Neural crest cell (in vitro differentiated cells): ENCODE results near the gene EYA4. TPM values are rescaled to one million over a fixed set of nuclear protein-coding genes. Genes with fewer than 3 reads are reported as not detected.

Experiments used
- DNase-seq: peaks from one replicate; pipeline ENCODE4 v3.0.0; 2021; ENCODE audit warnings: low read depth, mixed read lengths, low spot score
- H3K27ac Mint-ChIP-seq: one replicate; pipeline ENCODE4 v1.8.0; 2021; ENCODE audit warnings: mild to moderate bottlenecking, mixed read lengths; ENCODE audit not compliant: unreplicated experiment
- H3K27me3 Mint-ChIP-seq: 2 replicates; pipeline ENCODE4 v1.8.0; 2021; ENCODE audit warnings: low read depth, mild to moderate bottlenecking, mixed read lengths
- H3K36me3 Mint-ChIP-seq: 2 replicates; pipeline ENCODE4 v1.8.0; 2021; ENCODE audit warnings: low read depth, mild to moderate bottlenecking, mixed read lengths
- H3K4me1 Mint-ChIP-seq: 2 replicates; pipeline ENCODE4 v1.8.0; 2021; ENCODE audit warnings: mixed read lengths
- H3K4me3 Mint-ChIP-seq: one replicate; pipeline ENCODE4 v1.8.0; 2021; ENCODE audit warnings: mild to moderate bottlenecking, mixed read lengths
- H3K9me3 Mint-ChIP-seq: 2 replicates; pipeline ENCODE4 v1.8.0; 2021; ENCODE audit warnings: mixed read lengths
- CTCF ChIP-seq: fragments of 200-600 bp; sonication (generic); conservative IDR thresholded peaks from 2 replicates; pipeline ENCODE4 v1.5.0; 2021; ENCODE audit warnings: antibody characterized with exemption, mild to moderate bottlenecking
- total RNA-seq: library from RNA; stranded (reverse); gene quantifications from 2 replicates; pipeline ENCODE4 v1.2.1, GENCODE V29; 2021

Gene EYA4
- total RNA-seq, 1 donor from 2014 or later: 1.6 TPM

- Mint-ChIP-seq H3K27me3 (no peaks in the 10 kb centered on the region), H3K36me3 (no peaks in the 10 kb centered on the region), H3K9me3 (no peaks in the 10 kb centered on the region), H3K27ac (no peak overlapping the region), H3K4me3 (no peak overlapping the region), H3K4me1 (no peaks in the 10 kb centered on the region)
- TF ChIP-seq CTCF: no peak
- no peak for DNase-seq
These were observed 73.8 kb downstream of the EYA4 start for GRCh38 chr6:133314947-133315346.

- no peaks in the 10 kb centered on the region for H3K9me3 Mint-ChIP-seq
- H3K4me3 Mint-ChIP-seq: no peak overlapping the region
- no peaks in the 10 kb centered on the region for H3K27me3 Mint-ChIP-seq
- no peaks in the 10 kb centered on the region for H3K4me1 Mint-ChIP-seq
- TF ChIP-seq CTCF: no peak
- no peak overlapping the region for H3K27ac Mint-ChIP-seq
- DNase-seq: no peak
- H3K36me3 Mint-ChIP-seq: no peaks in the 10 kb centered on the region
These were observed 74.7 kb downstream of the EYA4 start for GRCh38 chr6:133315811-133316210.

- H3K9me3 Mint-ChIP-seq: no peaks in the 10 kb centered on the region
These were observed 76.5 kb downstream of the EYA4 start for GRCh38 chr6:133317704-133318103.

GRCh38 chr6:133326584-133326983 lies 85.4 kb downstream of the EYA4 start:
- no peak for TF ChIP-seq CTCF
- Mint-ChIP-seq H3K27ac (no peak overlapping the region), H3K4me3 (no peak overlapping the region), H3K36me3 (no peaks in the 10 kb centered on the region), H3K4me1 (no peaks in the 10 kb centered on the region), H3K27me3 (no peaks in the 10 kb centered on the region), H3K9me3 (no peaks in the 10 kb centered on the region)
- DNase-seq: no peak

More at GRCh38 chr6:133317704-133318103, 76.5 kb downstream of the EYA4 start:
- TF ChIP-seq CTCF: no peak
- Mint-ChIP-seq H3K27ac (no peak overlapping the region), H3K4me3 (no peak overlapping the region), H3K4me1 (no peaks in the 10 kb centered on the region), H3K36me3 (no peaks in the 10 kb centered on the region), H3K27me3 (no peaks in the 10 kb centered on the region)
- DNase-seq: no peak

GRCh38 chr6:133333852-133334251 lies 92.7 kb downstream of the EYA4 start:
- Mint-ChIP-seq H3K27me3 (no peaks in the 10 kb centered on the region), H3K36me3 (no peaks in the 10 kb centered on the region), H3K4me1 (no peaks in the 10 kb centered on the region), H3K4me3 (no peak overlapping the region), H3K27ac (no peak overlapping the region), H3K9me3 (no peaks in the 10 kb centered on the region)
- no peak for TF ChIP-seq CTCF
- DNase-seq: no peak

- H3K9me3 Mint-ChIP-seq: no peaks in the 10 kb centered on the region
- no peak for TF ChIP-seq CTCF
- no peak for DNase-seq
- no peak overlapping the region for H3K27ac Mint-ChIP-seq
- H3K36me3 Mint-ChIP-seq: no peaks in the 10 kb centered on the region
- no peak overlapping the region for H3K4me3 Mint-ChIP-seq
- H3K4me1 Mint-ChIP-seq: no peaks in the 10 kb centered on the region
- H3K27me3 Mint-ChIP-seq: no peaks in the 10 kb centered on the region
These were observed 96.2 kb downstream of the EYA4 start for GRCh38 chr6:133337308-133337707.
